NCI-H526 (cell line): Measurements from ENCODE around the gene C3AR1.
"Not testable (repeated sequence)": the region's sequence is repeated elsewhere in the genome, so short reads cannot be mapped to it uniquely, and the experiment has no call there.

ENCODE experiments used
- DNase-seq, 2 experiments: peaks; one replicate each; lab custom pipeline; 2025; lab: John Stamatoyannopoulos, UW

Gene C3AR1

DNA sequence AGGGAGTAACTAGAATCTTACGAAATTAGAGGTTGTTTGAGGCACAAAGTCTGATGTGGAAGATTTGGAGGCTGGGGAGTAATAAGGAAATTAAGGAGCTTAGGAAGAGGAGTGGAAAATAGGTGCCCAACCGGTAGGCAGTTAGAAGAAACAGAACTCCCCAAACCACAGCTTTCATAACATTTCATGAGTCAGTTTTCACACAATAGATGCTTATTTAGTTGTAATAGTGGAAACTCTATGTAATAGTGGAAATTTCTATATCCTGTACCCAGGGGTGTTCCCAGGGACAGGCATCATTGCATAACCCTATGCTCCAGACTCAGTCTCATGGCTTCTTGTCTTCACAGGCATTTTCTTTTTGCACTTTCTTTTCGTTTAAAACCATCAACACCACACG is 8.3 kb downstream of the C3AR1 start:
- no peak for DNase-seq

DNA sequence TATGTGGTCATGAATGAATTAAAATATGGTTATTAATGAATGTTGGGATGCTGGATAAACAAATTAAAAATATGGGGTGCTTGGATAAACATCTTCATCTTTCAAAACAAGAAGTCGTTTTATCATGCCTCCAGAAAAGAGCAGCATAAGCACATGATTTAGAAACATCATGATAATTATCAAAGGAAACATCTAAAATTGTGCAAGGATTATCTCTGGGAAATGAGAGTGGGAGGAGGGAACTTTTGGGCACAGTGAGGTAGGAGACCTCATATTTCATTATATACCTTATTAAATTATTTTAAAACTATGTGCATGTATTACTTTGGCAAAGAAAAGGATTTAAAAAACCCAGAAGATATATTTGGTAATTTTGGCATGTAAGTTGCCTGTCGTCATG is 8.9 kb downstream of the C3AR1 start:
- no peak for DNase-seq

DNA sequence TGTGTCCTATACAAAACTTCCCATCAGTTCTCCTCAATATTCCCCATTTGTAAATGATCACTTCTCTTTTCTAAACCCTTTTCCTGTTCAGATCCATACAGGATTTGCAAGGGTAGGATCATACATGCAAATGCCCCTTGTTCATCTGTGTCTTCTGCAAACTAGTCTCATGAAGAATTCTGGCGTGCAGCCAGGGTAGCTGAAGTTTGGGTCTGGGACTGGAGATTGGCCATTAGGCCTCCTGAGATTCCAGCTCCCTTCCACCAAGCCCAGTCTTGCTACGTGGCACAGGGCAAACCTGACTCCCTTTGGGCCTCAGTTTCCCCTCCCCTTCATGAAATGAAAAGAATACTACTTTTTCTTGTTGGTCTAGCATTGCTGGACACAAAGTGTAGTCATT is 11.3 kb downstream of the C3AR1 start:
- DNase-seq, result no peak

DNA sequence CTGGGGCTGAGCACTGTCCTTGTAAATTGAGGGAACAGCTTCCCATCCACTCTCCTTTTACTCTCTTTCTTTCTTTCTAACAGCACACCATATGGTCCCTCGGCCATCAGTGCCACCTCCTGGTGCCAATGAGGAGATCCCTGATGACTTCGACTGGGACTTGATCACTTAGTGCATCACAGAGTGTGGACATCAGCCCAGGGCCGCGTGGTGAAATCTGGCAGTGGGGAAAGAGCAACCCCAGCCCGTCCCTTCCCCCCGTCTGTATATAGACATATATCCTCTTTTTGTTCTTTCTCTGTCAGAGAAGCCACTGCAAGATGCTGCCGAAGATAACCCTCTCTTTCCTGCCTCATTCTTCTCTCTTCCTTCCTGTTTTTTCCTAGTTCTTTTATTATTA is 13.5 kb downstream of the C3AR1 start:
- no peak for DNase-seq

DNA sequence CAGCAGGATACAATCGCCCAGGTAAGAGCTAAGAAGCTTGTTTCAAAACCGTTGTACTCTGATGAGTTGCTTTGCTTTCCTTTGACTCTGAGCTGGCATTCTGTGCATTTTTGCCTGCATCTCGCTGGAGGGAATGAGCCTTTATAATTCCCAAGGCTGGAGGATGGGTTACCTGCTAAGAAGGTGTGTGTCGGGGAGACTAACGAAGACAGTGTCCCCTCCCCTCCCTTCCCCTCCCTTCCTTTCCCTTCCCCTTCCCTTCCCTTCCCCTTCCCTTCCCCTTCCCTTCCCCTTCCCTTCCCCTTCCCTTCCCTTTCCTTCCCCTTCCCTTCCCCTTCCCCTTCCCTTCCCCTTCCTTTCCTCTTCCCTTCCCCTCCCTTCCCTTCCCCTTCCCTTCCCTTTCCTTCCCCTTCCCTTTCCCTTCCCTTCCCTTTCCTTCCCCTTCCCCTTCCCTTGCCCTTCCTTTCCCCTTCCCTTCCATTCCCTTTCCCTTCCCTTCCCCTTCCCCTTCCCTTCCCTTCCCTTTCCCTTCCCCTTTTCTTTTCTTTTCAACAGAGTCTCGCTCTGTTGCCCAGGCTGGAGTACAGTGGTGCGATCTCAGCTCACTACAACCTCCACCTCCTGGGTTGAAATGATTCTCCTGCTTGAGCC is 15.4 kb downstream of the C3AR1 start:
- no peak for DNase-seq

DNA sequence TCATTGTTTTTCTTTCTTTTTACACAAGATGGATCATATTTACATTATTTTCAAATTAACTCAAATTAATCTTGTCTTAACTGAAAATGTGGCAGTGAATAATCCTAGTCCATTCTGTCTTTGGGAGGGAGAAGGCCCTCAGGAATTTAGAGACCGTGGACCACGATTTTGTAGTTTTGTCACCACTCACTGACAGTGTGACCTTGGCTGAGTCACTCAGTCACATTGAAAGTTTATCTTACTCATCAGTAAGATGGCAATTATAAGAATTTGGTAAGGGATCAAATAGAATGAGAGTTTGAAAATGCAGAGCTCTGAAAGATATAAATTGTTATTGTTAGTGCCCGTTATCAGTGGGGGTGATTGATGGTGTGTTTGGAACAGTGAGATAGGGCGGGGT is 17.3 kb downstream of the C3AR1 start:
- DNase-seq, result no peak

GRCh38 chr12:8047842-8048241 is 18.3 kb downstream of the C3AR1 start:
- DNase-seq, result no peak

- DNase-seq, result peak in 1 of 2 experiments; percentile 73
These were observed 19.9 kb downstream of the C3AR1 start for GRCh38 chr12:8045952-8046944.

- DNase-seq, result no peak
These were observed 25.4 kb downstream of the C3AR1 start for GRCh38 chr12:8040791-8041190.

DNA sequence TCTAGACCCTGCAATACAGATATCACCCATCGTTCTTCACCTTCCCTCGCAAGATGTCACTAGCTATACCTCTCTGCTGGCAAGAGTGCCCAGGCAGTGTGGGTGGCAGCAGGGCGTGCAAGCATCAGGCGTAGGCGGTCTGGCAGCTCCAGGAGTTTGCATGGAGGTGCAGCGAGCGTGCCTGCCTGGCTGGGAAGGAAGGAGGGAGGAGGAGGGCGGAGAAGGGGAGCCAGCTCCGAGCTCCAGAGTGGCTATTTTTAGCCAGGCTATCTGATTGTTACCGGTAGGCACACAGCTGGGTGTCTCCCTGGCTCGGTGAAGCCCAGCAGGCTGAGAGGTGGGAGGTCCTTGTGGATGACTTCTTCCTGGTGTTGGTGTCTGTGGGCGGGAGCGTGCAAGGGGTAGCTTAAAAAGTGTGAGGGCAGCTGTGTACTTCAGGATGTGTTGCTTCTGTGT is 27.5 kb downstream of the C3AR1 start:
- peak; percentile 92 to 95 for DNase-seq

GRCh38 chr12:8037947-8038346 is 28.2 kb downstream of the C3AR1 start:
- no peak for DNase-seq

- DNase-seq, result no peak
These were observed 29.0 kb downstream of the C3AR1 start for GRCh38 chr12:8037046-8037663.

DNA sequence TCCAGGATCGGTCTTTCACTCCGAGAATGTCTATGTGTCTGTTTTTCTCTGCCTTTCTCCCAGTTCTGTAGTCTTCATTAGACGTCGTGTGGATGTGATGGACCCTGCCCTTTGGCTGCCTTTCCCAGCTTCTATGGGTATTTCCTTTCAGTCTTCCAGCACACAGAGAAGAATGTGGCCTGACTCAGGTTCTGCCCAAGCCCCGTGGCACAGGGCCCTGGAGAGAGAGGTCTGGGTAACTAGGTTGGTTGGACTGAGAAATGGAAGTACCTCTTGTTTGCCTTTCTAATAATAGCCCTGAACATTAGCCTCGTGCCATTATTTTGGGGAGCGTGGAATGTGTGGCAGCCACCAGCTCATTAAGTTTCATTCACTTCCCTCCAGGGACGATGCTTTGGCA is 29.8 kb downstream of the C3AR1 start:
- no peak for DNase-seq

- no peak for DNase-seq
These were observed 30.6 kb downstream of the C3AR1 start for GRCh38 chr12:8035440-8036010.

DNA sequence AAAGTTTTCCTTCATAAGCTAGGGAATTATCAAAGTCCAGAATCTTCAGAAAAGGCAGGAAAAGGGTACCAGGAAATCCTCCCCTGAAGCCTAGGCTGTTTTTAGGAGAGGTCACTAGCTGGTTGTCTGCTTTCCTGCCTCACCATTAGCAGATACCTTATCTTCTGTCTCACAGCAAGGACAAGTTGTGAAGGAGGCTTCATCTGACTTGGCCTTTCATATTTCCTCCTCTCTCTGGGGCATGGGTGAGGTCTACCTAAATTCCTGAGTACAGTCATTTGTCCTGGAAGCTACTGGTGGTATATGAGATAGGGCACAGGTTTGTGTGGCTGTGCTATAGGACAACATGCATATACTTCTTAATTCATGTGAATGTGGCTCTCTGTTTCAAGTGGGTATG is 31.4 kb downstream of the C3AR1 start:
- no peak for DNase-seq

- DNase-seq, result peak; percentile 41 to 66
These were observed 32.8 kb downstream of the C3AR1 start for GRCh38 chr12:8033153-8034044.

GRCh38 chr12:8032242-8033152 is 33.7 kb downstream of the C3AR1 start, which contains the start of gene FOXJ2:
Gene FOXJ2 (plus strand): TSS chr12:8032716. CDS start chr12:8039833, 7,117 bp downstream.
- peak in 1 of 2 experiments; percentile 85 for DNase-seq

DNA sequence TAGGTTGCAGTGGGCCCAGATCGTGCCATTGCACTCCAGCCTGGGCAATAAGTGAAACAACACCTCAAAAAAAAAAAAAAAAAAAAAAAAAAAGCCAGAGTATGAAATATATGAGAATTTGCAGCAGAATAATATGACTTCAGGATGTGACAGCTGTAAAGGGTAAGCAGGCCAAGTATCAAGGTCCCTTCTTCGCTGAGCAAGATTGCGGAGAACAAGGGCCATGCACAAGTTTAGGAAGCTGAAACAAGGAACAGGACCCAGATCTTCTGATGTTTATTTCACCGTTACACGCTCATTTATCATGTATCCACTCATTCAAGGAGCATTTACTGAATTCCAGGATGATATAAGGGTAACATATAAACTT is 34.3 kb downstream of the C3AR1 start:
- DNase-seq, result no peak

DNA sequence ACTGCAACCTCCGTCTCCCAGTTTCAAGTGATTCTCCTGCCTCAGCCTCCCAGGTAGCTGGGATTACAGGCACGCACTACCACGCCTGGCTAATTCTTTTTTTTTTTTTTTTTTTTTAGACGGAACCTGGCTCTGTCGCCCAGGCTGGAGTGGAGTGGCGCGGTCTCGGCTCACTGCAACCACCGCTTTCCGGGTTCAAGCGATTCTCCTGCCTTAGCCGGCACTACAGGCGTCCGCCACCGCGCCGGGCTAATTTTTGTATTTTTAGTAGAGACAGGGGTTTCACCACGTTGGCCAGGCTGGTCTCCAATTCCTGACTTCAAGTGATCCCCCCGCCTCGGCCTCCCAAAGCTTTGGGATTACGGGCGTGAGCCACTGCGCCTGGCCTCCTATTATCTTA is 35.1 kb downstream of the C3AR1 start:
- DNase-seq, result not testable (repeated sequence)

- DNase-seq, result no peak
These were observed 36.0 kb downstream of the C3AR1 start for GRCh38 chr12:8030189-8030588.
